A204.1 (cell line): ENCODE results near the gene GOLGA1.
"Not testable (repeated sequence)": the region's sequence is repeated elsewhere in the genome, so short reads cannot be mapped to it uniquely, and the experiment has no call there.

Experiments used
- FAIRE-seq: peaks from 2 replicates; lab custom pipeline; 2012; peaks lifted over from hg19 to GRCh38; lab: Jason Lieb, UNC

Gene GOLGA1

DNA sequence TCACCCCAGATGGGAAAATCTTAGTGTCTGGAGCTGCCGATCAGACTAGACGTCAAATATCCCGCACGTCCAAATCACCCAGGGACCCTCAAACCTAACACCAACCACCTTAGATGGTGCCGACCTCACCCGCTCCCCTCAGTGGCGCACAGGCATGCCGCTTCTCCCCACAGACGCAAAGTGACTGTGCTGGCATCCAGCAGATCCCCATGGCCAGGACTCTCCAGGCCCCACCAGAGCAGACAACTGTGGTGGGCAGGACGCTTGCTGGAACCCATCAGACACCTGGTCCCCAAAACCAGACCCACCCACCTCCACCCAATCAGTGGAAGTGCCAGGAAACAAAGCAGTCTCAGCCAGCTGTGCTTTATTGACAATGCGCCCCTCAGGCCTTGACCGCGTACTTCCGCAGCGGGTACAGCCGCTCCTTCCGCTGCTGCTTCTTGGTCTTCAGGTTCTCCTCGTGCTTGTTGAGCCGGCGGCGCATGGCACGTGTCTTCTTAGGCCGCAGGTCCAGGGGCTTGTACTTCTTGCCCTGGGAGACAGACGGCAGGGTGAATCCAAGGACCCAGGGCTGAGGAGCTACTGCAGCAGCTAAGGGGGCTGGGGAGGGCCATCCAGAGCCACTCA, 83.2 kb downstream of the GOLGA1 start:
- FAIRE-seq, result no peak

DNA sequence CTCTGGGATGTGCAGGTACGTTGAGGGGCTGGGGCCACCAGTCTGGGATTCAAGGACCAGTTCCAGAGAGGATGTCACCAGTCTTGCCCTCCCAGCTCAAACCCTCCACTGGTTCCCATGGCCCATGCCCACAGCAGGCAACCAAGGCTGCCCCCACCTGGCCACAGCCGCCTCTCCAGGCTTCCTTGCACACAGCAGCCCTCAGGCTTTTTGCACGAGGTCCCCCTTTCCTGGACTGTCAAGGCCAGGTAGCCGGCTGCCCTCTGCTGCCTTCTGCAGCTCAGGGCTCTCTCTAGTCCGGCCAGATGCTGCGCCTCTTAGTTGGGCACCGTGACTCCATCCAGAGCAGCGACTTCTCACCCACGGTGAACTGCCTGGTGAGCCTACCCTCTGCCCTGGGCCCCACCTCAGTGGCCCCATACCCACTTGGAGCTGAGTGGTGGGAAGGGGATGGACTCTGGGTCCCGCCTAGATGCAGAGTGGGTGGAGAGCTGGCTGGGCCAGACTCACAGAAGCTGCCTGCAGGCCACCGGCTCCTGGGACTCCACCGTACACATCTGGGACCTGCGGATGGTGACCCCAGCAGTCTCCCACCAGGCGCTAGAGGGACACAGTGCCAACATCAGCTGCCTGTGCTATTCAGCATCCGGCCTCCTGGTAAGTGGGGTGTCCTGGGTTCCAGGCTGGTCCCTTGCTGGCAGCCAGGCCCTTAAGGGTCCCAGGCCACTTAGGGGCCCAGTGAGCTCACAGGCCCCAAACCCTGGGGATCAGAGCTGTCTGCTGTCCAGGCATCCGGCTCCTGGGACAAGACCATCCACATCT, 84.7 kb downstream of the GOLGA1 start:
- FAIRE-seq, result no peak

DNA sequence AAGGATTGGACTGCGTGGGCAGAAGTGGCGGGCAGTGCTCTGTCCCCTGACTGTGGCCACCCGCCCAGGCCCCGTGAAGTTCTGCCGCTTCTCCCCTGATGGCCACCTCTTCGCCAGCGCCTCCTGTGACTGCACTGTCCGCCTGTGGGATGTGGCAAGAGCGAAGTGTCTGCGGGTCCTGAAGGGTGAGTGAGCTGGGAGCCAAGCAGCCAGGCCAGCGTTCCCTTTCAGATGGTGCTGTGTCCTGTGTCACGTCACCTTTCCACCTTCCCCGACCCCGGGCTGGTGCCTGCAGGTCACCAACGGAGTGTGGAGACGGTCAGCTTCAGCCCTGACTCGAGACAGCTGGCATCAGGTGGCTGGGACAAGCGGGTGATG, 85.3 kb downstream of the GOLGA1 start:
- no peak for FAIRE-seq

DNA sequence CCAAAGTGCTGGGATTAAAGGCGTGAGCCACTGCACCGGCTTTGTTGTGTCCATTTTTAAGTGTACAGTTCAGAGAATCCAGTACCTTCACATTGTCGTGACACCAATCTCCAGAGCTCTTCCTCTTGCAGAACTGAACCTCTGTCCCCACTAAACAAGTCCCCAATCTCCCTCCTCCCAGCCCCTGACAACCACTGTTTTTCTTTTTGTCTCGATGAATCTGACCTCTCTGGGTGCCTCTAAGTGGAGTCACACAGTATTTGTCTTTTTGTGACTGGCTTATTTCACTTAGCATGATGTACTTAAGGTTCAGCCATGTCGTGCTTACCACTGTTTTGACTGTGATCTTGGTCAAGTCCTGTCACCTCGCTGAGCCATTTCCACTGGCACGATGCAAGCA, 86.1 kb downstream of the GOLGA1 start:
- FAIRE-seq, result no peak

DNA sequence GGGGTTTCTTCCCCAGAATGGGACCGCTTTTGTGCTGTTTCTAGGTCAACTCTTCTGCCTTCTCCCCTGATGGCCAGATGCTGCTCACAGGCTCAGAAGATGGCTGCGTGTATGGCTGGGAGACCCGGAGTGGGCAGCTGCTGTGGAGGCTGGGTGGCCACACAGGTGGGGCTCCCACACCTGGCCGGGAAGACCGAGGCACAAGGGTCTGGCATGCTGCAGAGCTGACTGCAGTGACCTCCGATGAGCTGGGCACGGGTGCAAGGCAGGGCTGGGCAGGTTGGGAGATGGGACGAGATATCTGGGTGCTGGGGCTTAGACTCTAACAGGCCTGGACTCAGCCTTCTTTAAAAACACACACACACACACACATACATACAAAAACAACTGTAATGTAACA, 86.7 kb downstream of the GOLGA1 start:
- FAIRE-seq, result no peak

DNA sequence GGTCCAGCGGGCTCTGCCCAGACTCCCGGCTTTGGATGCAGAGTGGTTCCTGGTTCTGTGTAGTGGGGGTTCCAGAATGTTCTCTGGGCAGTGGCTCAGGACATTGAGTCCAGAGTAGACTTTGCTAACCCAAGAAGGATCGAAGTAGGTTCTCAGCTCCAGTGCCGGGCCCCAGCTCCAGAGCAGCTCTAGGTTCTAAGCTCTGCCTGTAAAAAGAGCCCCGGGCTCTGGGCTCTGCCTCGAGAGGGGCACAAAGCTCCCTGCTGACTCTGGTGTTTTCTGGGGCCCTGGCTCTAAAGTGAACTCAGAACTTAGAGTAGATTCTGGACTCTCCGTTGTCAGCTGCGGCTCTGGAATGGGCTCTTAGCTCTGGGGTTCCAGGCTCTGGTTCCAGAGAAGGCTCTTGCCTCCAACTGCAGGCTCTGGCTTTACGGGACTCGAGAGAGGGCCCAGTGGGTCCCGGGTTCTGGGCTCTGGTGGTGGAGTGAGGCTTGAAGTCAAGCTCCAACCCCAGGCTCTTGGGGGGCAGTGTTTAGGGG, 87.2 kb downstream of the GOLGA1 start:
- FAIRE-seq, result no peak

DNA sequence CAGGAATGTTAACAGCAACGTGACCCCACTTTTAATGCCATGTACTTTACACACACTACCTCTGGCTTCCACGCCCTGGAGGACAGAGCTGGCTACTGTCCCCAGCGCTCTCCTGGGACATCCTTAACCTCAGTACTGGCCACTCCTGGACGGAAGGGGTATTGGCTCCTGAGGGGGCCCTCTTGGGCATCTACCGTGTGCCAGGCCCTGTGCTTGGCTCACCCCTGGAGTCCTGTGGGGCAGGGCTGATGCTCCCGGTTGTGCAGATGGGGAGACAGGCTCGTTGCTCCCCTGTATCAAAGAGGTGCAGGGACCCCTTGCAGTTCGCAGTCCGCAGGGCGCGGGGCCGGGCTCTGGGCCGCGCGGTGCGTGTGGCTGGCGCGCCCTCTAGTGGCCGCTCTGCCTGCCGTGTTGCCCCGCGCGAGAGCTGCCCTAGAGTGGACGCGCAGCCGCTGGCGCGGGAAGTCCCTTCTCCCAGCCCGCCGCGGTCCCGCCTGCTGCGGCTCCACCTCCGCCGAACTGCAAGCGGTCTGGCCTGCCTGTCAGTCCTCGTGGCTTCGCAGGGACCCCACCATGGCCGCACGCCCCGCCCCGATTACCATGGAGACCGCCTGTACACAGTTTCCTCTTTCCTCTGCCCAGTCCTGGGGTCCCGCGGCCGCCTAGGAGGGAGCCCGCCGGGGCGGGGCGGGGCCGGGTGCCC, 87.9 kb downstream of the GOLGA1 start, which contains the start of gene WDR38:
TSS of gene WDR38 (plus strand) at position 632 of the 703 bp plus-strand sequence. CDS start 72 bp downstream, outside the sequence.
- no peak for FAIRE-seq

DNA sequence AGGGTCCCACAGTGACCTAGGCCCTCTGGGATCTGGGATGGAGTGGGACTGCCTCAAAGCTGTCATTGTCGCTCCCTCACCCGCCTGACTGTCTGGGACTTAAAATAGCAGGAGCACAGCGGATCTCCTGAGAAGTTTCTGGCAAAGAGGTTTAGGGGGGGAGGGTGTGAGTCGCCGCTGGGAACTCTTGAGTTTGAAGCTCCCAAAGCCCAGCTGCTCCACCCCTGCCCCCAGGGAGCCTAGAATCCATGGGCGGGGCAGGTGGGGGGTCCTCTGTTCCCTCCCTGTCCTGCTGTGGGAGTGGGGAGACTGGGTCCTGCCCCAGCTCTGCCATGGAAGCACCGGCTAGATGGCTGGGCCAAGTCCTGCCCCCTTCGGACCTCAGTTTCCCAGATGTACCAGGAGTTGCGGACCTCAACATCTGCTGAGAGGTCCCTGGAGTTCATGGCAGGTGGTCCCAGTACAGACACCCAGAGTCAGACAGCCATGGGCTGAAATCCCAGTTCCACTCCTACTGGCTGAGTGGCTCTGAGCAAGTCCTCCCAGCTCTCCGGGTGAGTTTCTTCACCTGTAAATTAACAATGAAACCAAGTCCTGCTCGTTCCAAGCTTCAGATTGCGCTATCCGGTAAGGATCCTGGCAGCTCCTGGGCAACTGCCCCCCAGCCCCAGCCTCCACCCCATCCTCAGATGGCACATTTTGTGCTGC, 88.6 kb downstream of the GOLGA1 start:
- FAIRE-seq, result no peak

DNA sequence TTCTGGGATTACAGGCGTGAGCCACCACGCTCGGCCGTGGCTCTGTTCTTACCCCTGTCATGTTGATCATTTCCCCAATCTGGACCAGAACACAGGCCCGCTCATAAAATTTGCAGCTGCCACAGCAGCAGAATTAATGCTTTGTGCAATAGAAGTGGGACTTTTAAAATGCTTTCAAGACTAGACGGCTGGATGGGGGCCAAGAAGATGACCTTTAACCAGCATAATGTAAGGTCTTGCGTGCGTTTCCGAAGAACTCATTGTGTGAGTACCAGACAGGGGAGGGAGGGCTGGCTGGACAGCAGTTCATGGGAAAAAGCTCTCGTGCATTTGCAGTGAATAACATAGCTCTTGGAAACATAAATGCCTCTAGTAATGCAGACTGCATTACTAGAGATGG, 91.1 kb downstream of the GOLGA1 start:
- FAIRE-seq, result no peak

DNA sequence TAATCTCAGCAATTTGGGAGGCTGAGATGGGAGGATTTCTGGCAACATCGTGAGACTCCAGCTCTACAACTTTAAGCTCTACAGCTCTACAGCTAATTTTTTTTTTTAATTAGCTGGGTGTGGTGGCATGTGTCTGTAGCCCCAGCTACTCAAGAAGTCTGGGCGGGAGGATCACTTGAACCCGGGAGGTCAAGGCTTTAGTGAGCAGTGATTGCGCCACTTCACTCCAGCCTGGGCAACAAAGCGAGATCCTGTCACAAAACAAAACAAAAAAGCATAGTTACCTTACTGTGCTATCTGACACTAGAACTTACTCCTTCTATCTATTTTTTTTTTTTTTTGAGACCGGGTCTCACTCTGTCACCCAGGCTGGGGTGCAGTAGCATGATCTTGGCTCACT, 93.9 kb downstream of the GOLGA1 start:
- no peak for FAIRE-seq

DNA sequence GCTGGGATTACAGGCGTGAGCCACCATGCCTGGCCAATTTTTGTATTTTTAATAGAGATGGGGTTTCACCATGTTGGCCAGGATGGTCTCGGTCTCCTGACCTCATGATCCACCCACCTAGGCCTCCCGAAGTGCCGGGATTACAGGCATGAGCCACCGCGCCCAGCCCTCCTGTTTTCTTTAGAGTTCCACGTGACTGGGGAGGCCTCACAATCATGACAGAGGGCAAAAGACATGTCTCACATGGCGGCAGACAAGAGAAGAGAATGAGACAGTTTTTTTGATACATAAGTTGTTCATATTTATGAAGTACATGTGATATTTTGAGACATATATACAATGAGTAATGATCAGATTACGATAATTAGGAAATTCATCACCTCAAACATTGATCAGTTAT, 94.4 kb downstream of the GOLGA1 start:
- FAIRE-seq, result not testable (repeated sequence)

DNA sequence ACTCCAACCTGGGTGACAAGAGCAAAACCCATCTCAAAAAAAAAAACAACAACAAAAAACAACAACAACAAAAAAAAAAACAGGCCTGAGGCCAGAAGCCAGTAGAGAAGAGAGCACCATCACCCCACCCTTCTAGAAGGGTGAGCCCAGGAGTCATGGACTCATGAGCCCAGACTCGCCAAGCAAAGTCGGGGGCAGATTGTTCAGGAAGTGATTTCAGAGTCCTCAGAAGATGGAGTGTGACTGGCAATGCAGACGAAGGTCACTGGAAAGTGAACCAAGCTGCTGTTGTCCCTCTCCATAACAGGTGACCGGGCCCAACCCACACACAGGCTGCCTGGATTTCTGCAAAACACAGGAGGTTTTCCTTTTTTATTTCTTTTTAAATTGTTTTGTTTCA, 96.6 kb downstream of the GOLGA1 start:
- FAIRE-seq, result no peak

DNA sequence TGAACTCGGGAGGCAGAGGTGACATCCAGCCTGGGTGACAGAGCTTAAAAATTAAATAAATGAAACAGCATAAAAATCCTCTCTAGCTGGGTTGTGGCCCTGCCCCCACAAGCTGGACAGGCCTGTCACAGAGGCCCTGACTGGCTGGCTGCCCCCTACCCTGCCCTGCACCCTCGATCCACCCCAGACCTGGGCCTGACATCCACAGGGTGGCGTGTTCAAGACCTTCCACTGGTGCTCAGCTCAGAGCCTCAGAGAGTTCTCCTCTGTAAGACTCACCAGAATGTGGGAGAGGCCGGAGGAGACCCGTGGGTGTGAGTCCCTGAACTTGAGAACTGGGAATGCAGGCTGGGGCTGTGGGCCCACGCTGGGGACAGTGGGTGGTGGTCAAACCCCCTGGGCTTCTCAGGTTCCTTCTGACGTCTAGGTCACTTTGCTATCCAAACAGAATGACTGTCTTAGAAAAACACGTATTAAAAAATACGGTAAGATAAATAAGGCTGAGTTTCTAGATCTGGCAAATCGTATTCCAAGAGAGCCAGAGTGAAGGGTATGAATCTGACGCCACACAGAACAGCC, 97.3 kb downstream of the GOLGA1 start:
- FAIRE-seq, result no peak

DNA sequence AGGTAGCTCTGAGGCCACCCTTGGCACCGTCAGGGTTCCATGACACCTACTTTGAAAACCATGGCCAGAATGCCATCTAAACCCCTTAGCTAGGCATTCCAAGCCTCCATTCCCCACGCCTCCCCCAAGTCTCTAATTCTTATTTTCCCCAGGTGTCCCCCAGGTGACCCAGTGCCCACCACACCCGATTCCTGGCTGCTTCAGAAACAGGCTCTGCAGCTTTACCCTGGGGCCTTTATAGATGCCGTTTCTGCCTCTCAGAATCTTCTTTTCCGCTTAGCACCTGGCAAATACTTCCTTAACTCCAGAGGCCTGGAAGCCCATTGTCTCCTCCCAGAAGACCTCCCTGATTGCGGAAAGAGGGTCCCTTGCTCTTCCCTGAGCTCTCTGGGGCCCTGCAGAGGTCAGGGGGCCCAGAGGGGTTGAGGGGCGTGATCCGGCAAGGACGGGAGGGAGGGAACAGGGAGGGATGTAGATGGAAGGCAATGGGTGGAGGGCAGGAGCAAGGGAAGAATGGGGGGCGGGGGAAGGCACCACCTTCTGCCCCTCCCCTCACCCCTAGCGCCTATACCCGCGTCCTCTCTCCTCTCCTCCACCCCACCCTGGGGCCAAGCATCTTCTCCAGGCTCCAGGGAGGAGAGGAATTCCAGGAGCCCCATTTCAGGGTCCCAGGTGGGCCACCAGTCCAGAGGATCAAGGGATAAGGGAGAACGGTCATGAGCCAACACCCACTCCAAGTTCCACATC, 99.6 kb downstream of the GOLGA1 start:
- FAIRE-seq, result no peak

DNA sequence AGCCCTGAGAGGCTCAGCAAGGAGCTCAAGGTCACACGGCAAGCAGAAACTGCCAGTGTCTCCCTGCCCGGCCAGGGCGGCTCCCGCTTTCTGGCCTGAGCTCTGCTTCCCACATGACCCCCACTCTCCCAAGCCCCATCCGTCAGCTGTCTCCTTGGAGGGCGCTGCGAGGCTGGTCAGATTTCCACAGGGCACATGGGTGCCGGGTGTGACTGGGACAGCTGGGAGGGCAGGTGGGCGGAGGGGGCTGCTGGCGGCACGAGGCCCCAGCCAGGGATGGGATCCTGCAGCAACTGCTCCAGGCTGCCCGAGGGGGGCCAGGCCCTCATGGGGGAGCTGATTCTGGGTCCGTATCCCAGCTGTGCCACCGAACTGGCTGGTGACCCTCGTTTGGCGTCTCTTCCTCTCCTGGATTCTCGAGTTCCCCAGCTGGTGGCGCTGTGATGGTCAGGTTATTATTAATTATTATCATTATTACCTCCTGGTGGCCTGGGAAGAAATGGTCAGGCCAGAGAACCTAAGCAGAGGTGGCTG, 100.5 kb downstream of the GOLGA1 start:
- no peak for FAIRE-seq

DNA sequence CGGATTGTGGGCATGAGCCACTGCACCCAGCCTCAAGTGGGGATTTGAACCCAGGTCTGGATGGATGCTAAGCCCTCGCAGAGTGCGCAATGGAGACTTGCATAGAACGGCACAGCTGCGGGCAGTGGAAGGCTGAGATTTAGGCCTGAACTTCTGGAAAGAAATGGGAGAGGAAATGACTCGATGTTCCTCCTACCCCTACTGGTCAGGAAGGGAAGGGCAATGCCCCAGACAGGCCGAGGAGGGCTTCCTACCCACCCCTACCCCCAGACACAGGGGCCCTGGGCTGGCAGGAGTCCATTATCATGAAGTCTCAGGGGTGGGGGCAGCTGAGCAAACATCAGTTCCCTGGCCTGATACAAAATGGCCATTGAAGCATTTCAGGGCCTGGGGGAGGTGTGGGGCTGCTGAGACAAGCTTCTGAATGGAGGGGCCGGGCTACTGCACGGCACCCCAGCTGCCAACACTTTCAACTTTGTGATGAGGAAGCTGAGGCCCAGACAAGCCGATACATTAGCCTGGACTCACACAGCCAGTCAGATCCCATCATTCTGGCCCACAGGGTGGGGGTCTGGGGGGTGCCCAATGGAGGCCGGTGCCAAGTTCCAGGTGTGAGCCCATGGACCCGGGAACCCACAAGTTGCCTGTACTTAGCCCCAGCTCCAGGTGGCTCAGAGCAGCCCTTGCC, 101.1 kb downstream of the GOLGA1 start:
- FAIRE-seq, result no peak

DNA sequence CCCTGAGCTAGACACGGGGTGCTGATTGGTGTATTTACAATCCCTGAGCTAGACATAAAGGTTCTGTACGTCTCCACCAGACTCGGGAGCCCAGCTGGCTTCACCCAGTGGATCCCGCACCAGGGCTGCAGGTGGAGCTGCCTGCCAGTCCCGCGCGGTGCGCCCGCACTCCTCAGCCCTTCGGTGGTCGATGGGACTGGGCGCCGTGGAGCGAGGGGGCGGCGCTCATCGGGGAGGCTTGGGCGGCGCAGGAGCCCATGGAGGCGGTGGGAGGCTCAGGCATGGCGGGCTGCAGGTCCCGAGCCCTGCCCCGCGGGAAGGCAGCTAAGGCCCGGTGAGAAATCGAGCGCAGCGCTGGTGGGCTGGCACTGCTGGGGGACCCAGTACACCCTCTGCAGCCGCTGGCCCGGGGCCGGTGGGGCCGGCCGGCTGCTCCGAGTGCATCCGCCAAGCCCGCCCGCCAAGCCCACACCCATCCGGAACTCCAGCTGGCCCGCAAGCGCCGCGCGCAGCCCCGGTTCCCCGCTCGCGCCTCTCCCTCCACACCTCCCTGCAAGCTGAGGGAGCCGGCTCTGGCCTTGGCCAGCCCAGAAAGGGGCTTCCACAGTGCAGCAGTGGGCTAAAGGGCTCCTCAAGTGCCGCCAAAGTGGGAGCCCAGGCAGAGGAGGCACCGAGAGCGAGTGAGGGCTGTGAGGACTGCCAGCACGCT, 102.2 kb downstream of the GOLGA1 start:
- not testable (repeated sequence) for FAIRE-seq

DNA sequence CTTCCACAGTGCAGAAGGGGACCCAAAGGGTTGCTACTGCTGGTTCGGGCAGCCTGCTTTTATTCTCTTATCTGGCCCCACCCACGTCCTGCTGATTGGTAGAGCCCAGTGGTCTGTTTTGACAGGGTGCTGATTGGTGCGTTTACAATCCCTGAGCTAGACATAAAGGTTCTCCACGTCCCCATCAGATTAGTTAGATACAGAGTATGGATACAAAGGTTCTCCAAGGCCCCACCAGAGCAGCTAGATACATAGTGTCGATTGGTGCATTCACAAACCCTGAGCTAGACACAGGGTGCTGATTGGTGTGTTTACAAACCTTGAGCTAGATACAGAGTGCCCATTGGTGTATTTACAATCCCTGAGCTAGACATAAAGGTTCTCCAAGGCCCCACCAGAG, 102.8 kb downstream of the GOLGA1 start:
- FAIRE-seq, result not testable (repeated sequence)

DNA sequence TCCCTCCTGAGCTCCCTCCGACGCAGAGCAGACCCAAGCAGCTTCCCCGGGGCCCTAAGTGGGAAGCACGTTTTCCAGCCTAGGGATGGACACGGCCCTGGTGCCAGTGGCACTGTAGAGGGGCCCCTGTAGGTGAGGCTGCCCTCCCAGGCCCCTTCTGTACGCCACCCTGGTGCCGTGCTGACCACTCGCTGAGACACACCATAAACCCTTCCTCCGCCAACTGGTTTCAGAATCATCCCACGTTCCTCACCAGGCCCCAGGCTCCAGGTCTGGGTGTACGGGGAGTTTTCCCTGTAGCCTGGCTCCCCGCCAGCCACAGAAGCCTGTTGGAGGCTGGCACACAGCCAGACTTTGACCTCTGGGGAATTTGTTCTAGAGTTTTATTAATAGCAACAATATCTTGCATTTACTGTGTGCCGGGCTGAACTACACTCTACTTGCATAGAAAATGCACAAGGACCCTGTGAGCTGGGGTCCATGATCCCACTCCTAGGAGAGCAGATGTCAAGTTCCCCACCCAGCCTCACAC, 105.8 kb downstream of the GOLGA1 start:
- FAIRE-seq, result no peak
